Kidney epithelial cell (primary cell): ENCODE results near the gene TAF4. TPM values are rescaled to one million over a fixed set of nuclear protein-coding genes. Genes with fewer than 3 reads are reported as not detected.
"Not testable (repeated sequence)": the region's sequence is repeated elsewhere in the genome, so short reads cannot be mapped to it uniquely, and the experiment has no call there.

Experiments used
- DNase-seq: peaks from one replicate; pipeline ENCODE4 v3.0.0-alpha.2; 2010; ENCODE audit warnings: low read depth
- H3K27me3 ChIP-seq: 2 replicates; pipeline ENCODE4 v1.6.0; 2011; ENCODE audit warnings: low read length; ENCODE audit not compliant: control insufficient read depth, insufficient read depth
- H3K36me3 ChIP-seq: 2 replicates; pipeline ENCODE4 v1.5.1; 2011; ENCODE audit warnings: low read length; ENCODE audit not compliant: control insufficient read depth, insufficient read depth
- H3K4me3 ChIP-seq: 2 replicates; pipeline ENCODE4 v1.5.1; 2011; ENCODE audit warnings: low read depth, mild to moderate bottlenecking, control low read depth, low read length
- total RNA-seq: library from RNA; depleted of rRNA; stranded (reverse); fragments of >200 nt; gene quantifications from 2 replicates; pipeline ENCODE4 v1.2.3, GENCODE V29; 2015
- TF ChIP-seq, protein P1 (sequence below): IDR thresholded peaks from 2 replicates; pipeline ENCODE4 v1.5.1; 2011; ENCODE audit warnings: mild to moderate bottlenecking, moderate library complexity, low read length, control low read depth, inconsistent platforms; ENCODE audit not compliant: insufficient read depth, poor library complexity, severe bottlenecking

The TAF4 gene
- total RNA-seq, 1 donor from 2014 or later: 5.9 TPM

- Histone ChIP-seq H3K27me3 (no peaks in the 10 kb centered on the region), H3K4me3 (no peak overlapping the region), H3K36me3 (no peaks in the 10 kb centered on the region)
- no peak for DNase-seq
- TF ChIP-seq, protein P1, sequence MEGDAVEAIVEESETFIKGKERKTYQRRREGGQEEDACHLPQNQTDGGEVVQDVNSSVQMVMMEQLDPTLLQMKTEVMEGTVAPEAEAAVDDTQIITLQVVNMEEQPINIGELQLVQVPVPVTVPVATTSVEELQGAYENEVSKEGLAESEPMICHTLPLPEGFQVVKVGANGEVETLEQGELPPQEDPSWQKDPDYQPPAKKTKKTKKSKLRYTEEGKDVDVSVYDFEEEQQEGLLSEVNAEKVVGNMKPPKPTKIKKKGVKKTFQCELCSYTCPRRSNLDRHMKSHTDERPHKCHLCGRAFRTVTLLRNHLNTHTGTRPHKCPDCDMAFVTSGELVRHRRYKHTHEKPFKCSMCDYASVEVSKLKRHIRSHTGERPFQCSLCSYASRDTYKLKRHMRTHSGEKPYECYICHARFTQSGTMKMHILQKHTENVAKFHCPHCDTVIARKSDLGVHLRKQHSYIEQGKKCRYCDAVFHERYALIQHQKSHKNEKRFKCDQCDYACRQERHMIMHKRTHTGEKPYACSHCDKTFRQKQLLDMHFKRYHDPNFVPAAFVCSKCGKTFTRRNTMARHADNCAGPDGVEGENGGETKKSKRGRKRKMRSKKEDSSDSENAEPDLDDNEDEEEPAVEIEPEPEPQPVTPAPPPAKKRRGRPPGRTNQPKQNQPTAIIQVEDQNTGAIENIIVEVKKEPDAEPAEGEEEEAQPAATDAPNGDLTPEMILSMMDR: no peak
These were observed 83.3 kb downstream of the TAF4 start for GRCh38 chr20:61982191-61982950.

GRCh38 chr20:61981691-61982090 is 84.0 kb downstream of the TAF4 start:
- not testable (repeated sequence) for H3K36me3 ChIP-seq, DNase-seq, H3K4me3 ChIP-seq, H3K27me3 ChIP-seq

DNA sequence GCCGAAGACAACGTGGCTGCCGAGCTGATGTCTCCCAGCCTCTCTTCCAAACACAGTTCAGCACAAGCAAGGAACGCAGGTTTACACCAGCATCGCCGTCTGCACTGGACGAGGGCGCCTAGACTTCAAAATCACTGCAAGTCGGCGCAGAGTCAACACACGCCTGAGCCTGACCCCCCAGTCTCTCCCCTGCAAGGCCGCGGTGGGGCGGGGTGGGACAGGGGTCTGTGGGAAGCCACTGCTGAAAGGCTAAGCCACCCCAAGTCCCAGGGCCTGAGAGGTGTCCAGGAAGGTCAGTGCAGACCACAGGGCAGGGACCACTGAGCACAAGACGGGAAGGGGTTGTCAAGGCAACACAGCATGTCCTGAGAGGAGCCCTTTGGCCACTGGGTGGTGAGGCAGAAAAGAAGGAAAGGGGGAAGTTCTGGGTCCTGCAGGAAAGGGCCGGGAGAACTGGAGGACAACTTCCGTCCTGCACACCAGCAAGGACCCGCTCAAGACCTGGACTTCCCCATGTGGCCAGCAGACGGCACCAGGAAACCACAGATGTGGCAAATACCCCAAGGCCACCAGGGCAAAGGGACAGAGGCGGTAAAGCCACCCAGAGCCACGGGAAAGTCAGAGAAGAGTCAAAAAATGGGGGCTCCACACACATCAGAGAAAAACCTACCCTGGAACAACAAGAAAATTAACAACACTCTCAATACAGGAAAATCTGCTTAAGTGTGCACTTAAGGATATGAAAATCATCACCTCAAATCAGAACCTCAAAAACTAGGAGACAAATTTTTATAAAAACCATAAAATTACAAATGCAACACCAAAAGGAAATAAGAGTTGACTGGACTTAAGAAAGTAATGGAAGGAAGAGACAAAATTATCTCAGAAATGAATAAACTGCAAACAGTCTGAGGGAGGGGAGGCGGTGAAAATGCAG is 84.8 kb downstream of the TAF4 start:
- Histone ChIP-seq H3K4me3 (no peak overlapping the region), H3K36me3 (no peaks in the 10 kb centered on the region), H3K27me3 (no peaks in the 10 kb centered on the region)
- TF ChIP-seq, protein P1: peak; percentile 46
- DNase-seq: no peak

DNA sequence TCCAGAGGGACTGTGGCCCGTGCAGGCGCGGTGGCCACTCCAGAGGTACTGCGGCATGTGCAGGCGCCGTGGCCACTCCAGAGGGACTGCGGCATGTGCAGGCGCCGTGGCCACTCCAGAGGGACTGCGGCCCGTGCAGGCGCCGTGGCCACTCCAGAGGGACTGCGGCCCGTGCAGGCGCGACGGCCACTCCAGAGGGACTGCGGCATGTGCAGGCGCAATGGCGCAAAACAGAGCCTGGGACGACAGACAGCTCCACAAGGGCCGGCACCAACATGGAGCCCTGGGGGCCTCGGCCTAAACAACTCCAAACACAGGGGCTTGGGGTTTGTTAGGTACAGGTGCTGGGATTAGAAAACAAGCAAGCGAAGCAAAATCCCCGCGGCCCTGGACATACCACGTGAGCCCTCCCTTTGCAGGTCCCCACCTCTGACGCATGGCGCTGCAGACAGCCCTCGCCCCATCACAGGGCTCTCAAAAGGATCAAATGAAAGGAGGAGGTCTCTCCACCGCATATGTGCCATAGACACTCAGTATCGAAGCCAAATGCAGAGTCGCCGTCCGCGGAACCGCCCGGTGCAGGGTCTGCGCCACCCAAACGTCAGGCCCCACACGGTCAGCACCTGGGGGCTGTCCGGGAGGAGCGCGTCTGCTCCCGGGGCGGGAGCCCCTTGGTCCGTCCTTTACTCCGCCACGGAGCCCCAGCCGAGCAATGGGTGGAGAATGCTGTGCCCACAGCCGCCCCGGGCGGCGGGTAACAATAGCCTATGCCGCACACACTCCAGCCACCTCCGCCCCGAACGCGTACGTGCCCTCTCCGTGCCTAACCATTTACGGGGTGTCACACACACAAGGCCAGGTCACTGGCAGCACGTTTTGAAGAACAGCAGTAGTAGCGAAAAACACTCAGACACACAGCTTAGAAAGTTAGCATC is 85.7 kb downstream of the TAF4 start:
- Histone ChIP-seq H3K27me3 (no peaks in the 10 kb centered on the region), H3K36me3 (no peaks in the 10 kb centered on the region), H3K4me3 (no peak overlapping the region)
- TF ChIP-seq, protein P1: no peak
- no peak for DNase-seq

- TF ChIP-seq, protein P1: no peak
- no peak for DNase-seq
These were observed 86.6 kb downstream of the TAF4 start for GRCh38 chr20:61979090-61979489.

GRCh38 chr20:61978491-61978890 is 87.2 kb downstream of the TAF4 start:
- TF ChIP-seq, protein P1: no peak
- no peak overlapping the region for H3K4me3 ChIP-seq
- no peak for DNase-seq
- H3K36me3 ChIP-seq: no peaks in the 10 kb centered on the region
- no peaks in the 10 kb centered on the region for H3K27me3 ChIP-seq

More at GRCh38 chr20:61979090-61979489, 86.6 kb downstream of the TAF4 start:
- H3K4me3 ChIP-seq: no peak overlapping the region
- H3K27me3 ChIP-seq: no peaks in the 10 kb centered on the region
- no peaks in the 10 kb centered on the region for H3K36me3 ChIP-seq
